Measurements from ENCODE around the gene SAE1.

DNA sequence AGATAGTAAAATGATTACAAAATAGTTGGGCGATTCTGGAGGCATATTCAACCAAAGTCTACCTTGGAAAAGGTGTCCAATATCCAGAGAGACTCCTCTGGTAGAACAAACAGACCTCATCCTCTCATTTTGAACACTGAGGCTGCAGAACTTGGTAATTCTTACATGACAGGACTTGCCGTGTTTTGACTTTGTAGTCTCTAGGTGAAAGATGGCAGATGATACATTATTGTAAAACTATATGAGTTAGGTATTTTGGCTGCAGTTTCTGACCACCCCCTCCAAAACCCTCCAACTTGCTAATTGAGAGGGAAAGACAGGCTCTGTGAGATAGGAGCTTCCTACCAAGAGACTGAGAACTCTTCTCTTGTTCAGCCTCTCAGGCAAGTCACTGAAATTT, 22.6 kb downstream of the SAE1 start:
- TF ChIP-seq, protein P1, sequence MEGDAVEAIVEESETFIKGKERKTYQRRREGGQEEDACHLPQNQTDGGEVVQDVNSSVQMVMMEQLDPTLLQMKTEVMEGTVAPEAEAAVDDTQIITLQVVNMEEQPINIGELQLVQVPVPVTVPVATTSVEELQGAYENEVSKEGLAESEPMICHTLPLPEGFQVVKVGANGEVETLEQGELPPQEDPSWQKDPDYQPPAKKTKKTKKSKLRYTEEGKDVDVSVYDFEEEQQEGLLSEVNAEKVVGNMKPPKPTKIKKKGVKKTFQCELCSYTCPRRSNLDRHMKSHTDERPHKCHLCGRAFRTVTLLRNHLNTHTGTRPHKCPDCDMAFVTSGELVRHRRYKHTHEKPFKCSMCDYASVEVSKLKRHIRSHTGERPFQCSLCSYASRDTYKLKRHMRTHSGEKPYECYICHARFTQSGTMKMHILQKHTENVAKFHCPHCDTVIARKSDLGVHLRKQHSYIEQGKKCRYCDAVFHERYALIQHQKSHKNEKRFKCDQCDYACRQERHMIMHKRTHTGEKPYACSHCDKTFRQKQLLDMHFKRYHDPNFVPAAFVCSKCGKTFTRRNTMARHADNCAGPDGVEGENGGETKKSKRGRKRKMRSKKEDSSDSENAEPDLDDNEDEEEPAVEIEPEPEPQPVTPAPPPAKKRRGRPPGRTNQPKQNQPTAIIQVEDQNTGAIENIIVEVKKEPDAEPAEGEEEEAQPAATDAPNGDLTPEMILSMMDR (IDR thresholded peaks at IDR 0.05): no peak
- no peak for TF ChIP-seq POLR2AphosphoS5 (IDR thresholded peaks at IDR 0.05)
- no peak for TF ChIP-seq POLR2A (IDR thresholded peaks at IDR 0.05)
- no peak for TF ChIP-seq EP300 (IDR thresholded peaks at IDR 0.05)
